ENCODE measurements around the gene ZNF501. TPM values are rescaled to one million over a fixed set of nuclear protein-coding genes. Genes with fewer than 3 reads are reported as not detected.

Gene ZNF501
- total and polyA plus RNA-seq, 2 of the 13 experiments (the other 11 are each of a cell fraction or from before 2014, with no cell fraction given), result 2.4 to 2.8 TPM

DNA sequence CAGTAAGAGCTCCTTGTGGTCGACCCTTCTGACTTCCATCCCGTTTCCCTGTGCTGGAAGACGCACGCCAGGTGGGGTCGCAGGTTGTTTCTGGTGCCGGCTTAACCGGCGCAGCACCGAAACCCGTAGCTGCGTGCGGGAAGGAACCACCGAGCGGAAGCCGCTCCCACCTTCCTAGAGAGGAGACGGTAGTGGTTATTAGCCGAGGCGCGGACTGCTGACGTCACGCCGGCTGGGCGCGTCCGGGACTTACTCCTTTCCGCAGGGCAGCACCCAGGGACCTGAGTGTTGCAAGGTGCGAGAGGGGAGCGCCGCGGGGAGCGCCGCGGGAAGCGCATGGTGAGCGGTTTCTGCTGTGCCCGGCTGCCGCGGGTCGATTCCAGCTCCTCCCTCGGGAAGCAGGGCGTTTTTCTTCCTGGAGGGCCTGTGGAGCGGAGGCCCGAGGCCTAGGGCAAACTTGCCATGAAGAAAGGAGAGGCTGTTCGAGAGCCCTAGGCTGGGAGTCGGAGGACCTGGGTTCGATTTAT, at the start of gene ZNF501 (continued):
- TF ChIP-seq, protein P1, sequence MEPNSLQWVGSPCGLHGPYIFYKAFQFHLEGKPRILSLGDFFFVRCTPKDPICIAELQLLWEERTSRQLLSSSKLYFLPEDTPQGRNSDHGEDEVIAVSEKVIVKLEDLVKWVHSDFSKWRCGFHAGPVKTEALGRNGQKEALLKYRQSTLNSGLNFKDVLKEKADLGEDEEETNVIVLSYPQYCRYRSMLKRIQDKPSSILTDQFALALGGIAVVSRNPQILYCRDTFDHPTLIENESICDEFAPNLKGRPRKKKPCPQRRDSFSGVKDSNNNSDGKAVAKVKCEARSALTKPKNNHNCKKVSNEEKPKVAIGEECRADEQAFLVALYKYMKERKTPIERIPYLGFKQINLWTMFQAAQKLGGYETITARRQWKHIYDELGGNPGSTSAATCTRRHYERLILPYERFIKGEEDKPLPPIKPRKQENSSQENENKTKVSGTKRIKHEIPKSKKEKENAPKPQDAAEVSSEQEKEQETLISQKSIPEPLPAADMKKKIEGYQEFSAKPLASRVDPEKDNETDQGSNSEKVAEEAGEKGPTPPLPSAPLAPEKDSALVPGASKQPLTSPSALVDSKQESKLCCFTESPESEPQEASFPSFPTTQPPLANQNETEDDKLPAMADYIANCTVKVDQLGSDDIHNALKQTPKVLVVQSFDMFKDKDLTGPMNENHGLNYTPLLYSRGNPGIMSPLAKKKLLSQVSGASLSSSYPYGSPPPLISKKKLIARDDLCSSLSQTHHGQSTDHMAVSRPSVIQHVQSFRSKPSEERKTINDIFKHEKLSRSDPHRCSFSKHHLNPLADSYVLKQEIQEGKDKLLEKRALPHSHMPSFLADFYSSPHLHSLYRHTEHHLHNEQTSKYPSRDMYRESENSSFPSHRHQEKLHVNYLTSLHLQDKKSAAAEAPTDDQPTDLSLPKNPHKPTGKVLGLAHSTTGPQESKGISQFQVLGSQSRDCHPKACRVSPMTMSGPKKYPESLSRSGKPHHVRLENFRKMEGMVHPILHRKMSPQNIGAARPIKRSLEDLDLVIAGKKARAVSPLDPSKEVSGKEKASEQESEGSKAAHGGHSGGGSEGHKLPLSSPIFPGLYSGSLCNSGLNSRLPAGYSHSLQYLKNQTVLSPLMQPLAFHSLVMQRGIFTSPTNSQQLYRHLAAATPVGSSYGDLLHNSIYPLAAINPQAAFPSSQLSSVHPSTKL (CRISPR knock-in tag; IDR thresholded peaks at IDR 0.05), result peak; percentile 56; the same call in 1 of the 2 replicates
- TF ChIP-seq, protein P2, sequence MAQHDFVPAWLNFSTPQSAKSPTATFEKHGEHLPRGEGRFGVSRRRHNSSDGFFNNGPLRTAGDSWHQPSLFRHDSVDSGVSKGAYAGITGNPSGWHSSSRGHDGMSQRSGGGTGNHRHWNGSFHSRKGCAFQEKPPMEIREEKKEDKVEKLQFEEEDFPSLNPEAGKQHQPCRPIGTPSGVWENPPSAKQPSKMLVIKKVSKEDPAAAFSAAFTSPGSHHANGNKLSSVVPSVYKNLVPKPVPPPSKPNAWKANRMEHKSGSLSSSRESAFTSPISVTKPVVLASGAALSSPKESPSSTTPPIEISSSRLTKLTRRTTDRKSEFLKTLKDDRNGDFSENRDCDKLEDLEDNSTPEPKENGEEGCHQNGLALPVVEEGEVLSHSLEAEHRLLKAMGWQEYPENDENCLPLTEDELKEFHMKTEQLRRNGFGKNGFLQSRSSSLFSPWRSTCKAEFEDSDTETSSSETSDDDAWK (CRISPR knock-in tag; IDR thresholded peaks at IDR 0.05), result no peak
- TF ChIP-seq TOE1 (CRISPR knock-in tag; IDR thresholded peaks at IDR 0.05) (peak; percentile 54; the same call in 1 of the 2 replicates), MED8 (CRISPR knock-in tag; IDR thresholded peaks at IDR 0.05; ENCODE audit: insufficient replicate concordance) (no peak), U2AF1 (optimal IDR thresholded peaks at IDR 0.05; ENCODE audit: low read depth, low read length) (peak; percentile 89), ZNF484 (CRISPR knock-in tag; IDR thresholded peaks at IDR 0.05; ENCODE audit: borderline replicate concordance, low read depth) (no peak), ZNF83 (CRISPR knock-in tag; IDR thresholded peaks at IDR 0.05; ENCODE audit: borderline replicate concordance) (no peak), KDM1A (CRISPR knock-in tag; IDR thresholded peaks at IDR 0.05) (no peak)
- TF ChIP-seq, protein P3, sequence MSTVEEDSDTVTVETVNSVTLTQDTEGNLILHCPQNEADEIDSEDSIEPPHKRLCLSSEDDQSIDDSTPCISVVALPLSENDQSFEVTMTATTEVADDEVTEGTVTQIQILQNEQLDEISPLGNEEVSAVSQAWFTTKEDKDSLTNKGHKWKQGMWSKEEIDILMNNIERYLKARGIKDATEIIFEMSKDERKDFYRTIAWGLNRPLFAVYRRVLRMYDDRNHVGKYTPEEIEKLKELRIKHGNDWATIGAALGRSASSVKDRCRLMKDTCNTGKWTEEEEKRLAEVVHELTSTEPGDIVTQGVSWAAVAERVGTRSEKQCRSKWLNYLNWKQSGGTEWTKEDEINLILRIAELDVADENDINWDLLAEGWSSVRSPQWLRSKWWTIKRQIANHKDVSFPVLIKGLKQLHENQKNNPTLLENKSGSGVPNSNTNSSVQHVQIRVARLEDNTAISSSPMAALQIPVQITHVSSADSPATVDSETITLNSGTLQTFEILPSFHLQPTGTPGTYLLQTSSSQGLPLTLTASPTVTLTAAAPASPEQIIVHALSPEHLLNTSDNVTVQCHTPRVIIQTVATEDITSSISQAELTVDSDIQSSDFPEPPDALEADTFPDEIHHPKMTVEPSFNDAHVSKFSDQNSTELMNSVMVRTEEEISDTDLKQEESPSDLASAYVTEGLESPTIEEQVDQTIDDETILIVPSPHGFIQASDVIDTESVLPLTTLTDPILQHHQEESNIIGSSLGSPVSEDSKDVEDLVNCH (CRISPR knock-in tag; IDR thresholded peaks at IDR 0.05), result no peak
- TF ChIP-seq, protein P4, sequence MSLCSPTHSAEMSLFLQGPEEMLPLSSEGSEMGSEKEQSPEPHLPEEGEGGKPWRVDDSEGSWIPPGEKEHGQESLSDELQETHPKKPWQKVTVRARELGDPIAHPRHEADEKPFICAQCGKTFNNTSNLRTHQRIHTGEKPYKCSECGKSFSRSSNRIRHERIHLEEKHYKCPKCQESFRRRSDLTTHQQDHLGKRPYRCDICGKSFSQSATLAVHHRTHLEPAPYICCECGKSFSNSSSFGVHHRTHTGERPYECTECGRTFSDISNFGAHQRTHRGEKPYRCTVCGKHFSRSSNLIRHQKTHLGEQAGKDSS (CRISPR knock-in tag; IDR thresholded peaks at IDR 0.05; ENCODE audit: borderline replicate concordance, low read depth), result peak; percentile 76
- TF ChIP-seq, protein P5, sequence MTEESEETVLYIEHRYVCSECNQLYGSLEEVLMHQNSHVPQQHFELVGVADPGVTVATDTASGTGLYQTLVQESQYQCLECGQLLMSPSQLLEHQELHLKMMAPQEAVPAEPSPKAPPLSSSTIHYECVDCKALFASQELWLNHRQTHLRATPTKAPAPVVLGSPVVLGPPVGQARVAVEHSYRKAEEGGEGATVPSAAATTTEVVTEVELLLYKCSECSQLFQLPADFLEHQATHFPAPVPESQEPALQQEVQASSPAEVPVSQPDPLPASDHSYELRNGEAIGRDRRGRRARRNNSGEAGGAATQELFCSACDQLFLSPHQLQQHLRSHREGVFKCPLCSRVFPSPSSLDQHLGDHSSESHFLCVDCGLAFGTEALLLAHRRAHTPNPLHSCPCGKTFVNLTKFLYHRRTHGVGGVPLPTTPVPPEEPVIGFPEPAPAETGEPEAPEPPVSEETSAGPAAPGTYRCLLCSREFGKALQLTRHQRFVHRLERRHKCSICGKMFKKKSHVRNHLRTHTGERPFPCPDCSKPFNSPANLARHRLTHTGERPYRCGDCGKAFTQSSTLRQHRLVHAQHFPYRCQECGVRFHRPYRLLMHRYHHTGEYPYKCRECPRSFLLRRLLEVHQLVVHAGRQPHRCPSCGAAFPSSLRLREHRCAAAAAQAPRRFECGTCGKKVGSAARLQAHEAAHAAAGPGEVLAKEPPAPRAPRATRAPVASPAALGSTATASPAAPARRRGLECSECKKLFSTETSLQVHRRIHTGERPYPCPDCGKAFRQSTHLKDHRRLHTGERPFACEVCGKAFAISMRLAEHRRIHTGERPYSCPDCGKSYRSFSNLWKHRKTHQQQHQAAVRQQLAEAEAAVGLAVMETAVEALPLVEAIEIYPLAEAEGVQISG (CRISPR knock-in tag; IDR thresholded peaks at IDR 0.05), result peak; percentile 100
- TF ChIP-seq, protein P6, sequence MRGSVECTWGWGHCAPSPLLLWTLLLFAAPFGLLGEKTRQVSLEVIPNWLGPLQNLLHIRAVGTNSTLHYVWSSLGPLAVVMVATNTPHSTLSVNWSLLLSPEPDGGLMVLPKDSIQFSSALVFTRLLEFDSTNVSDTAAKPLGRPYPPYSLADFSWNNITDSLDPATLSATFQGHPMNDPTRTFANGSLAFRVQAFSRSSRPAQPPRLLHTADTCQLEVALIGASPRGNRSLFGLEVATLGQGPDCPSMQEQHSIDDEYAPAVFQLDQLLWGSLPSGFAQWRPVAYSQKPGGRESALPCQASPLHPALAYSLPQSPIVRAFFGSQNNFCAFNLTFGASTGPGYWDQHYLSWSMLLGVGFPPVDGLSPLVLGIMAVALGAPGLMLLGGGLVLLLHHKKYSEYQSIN (CRISPR knock-in tag; IDR thresholded peaks at IDR 0.05; ENCODE audit: borderline replicate concordance), result no peak
- TF ChIP-seq, protein P7, sequence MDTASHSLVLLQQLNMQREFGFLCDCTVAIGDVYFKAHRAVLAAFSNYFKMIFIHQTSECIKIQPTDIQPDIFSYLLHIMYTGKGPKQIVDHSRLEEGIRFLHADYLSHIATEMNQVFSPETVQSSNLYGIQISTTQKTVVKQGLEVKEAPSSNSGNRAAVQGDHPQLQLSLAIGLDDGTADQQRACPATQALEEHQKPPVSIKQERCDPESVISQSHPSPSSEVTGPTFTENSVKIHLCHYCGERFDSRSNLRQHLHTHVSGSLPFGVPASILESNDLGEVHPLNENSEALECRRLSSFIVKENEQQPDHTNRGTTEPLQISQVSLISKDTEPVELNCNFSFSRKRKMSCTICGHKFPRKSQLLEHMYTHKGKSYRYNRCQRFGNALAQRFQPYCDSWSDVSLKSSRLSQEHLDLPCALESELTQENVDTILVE (CRISPR knock-in tag; IDR thresholded peaks at IDR 0.05), result 0 out of 2 replicates have a peak, but pooled peaks have one; percentile 65
- TF ChIP-seq, protein P8, sequence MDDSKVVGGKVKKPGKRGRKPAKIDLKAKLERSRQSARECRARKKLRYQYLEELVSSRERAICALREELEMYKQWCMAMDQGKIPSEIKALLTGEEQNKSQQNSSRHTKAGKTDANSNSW (CRISPR knock-in tag; IDR thresholded peaks at IDR 0.05; ENCODE audit: borderline replicate concordance), result no peak; the same call in 1 of the 2 replicates

All from HepG2 (cell line).